ENCODE measurements around the gene MMS22L.

Gene MMS22L

GRCh38 chr6:97123112-97123511, 159.9 kb downstream of the MMS22L start:
- no peak overlapping the region for H2BK5ac ChIP-seq (ENCODE audit: low read length)
- no peak overlapping the region for H4K8ac ChIP-seq (ENCODE audit: low read depth, low read length)
- H3K9ac ChIP-seq (ENCODE audit: low read depth, low read length, poor library complexity), result no peak overlapping the region
- no peak overlapping the region for H4K91ac ChIP-seq (ENCODE audit: low read depth, low read length, poor library complexity)
- H3K4me3 ChIP-seq (ENCODE audit: low read length in 2 of 2), result no peak overlapping the region
- WGBS, 2 donors (ENCODE audit: extremely low coverage in 2 of 2, insufficient read length in 2 of 2, insufficient replicate concordance in 1 of 2), result no CpG with 5 or more reads among the region's 3 CpGs
- no peaks in the 10 kb centered on the region for H3K4me1 ChIP-seq (ENCODE audit: control insufficient read depth in 2 of 2, insufficient read depth in 1 of 2, low read depth in 1 of 2, low read length in 2 of 2)
- H3K36me3 ChIP-seq (replicated peaks in 1 of 2; ENCODE audit: control insufficient read depth in 2 of 2, insufficient read depth in 2 of 2, low read length in 2 of 2), result no peaks in the 10 kb centered on the region
- DNase-seq (ENCODE audit: low spot score), result no peak
- no peak overlapping the region for H2AK5ac ChIP-seq (ENCODE audit: low read depth, low read length)
- no peak overlapping the region for H3K14ac ChIP-seq (ENCODE audit: low read length)
- no peak overlapping the region for H2BK15ac ChIP-seq (ENCODE audit: low read length)
- no peak overlapping the region for H3K23ac ChIP-seq (ENCODE audit: low read depth, low read length, poor library complexity)
- H3K18ac ChIP-seq (ENCODE audit: low read length), result no peak overlapping the region
- H3K4me2 ChIP-seq (ENCODE audit: insufficient read depth, low read length, poor library complexity, severe bottlenecking), result no peak overlapping the region
- H3K4ac ChIP-seq (ENCODE audit: low read length), result no peak overlapping the region
- H3K79me1 ChIP-seq (ENCODE audit: low read depth, low read length), result no peaks in the 10 kb centered on the region
- no peak overlapping the region for H2BK12ac ChIP-seq (ENCODE audit: low read length)
- no peak overlapping the region for H2BK120ac ChIP-seq (ENCODE audit: low read depth, low read length)
- peaks cover 0 to 7% of the 10 kb centered on the region in 2 donors for H3K9me3 ChIP-seq (replicated peaks in 1 of 2; ENCODE audit: control insufficient read depth in 2 of 2, insufficient read depth in 1 of 2, low read depth in 1 of 2, low read length in 2 of 2)
- H3K27me3 ChIP-seq (ENCODE audit: control insufficient read depth in 3 of 3, insufficient read depth in 3 of 3, low read depth in 1 of 3, low read length in 3 of 3), result no peaks in the 10 kb centered on the region
- no peak overlapping the region for H3K27ac ChIP-seq (replicated peaks; ENCODE audit: low read length)
- H2AFZ ChIP-seq (ENCODE audit: low read length), result no peak overlapping the region

GRCh38 chr6:97120511-97120910, 162.5 kb downstream of the MMS22L start:
- Histone ChIP-seq H2BK15ac (ENCODE audit: low read length) (no peak overlapping the region), H3K27ac (replicated peaks; ENCODE audit: low read length) (no peak overlapping the region), H3K4me1 (ENCODE audit: control insufficient read depth in 2 of 2, insufficient read depth in 1 of 2, low read depth in 1 of 2, low read length in 2 of 2) (no peaks in the 10 kb centered on the region), H3K9me3 (replicated peaks in 1 of 2; ENCODE audit: control insufficient read depth in 2 of 2, insufficient read depth in 1 of 2, low read depth in 1 of 2, low read length in 2 of 2) (peaks cover 0 to 7% of the 10 kb centered on the region in 2 donors), H3K4me3 (ENCODE audit: low read length in 2 of 2) (no peak overlapping the region), H3K18ac (ENCODE audit: low read length) (no peak overlapping the region), H4K91ac (ENCODE audit: low read depth, low read length, poor library complexity) (no peak overlapping the region), H2AK5ac (ENCODE audit: low read depth, low read length) (no peak overlapping the region), H3K79me1 (ENCODE audit: low read depth, low read length) (no peaks in the 10 kb centered on the region), H3K14ac (ENCODE audit: low read length) (no peak overlapping the region), H3K4ac (ENCODE audit: low read length) (no peak overlapping the region), H2BK12ac (ENCODE audit: low read length) (no peak overlapping the region), H3K4me2 (ENCODE audit: insufficient read depth, low read length, poor library complexity, severe bottlenecking) (no peak overlapping the region), H2BK120ac (ENCODE audit: low read depth, low read length) (no peak overlapping the region), H2BK5ac (ENCODE audit: low read length) (no peak overlapping the region), H3K36me3 (replicated peaks in 1 of 2; ENCODE audit: control insufficient read depth in 2 of 2, insufficient read depth in 2 of 2, low read length in 2 of 2) (no peaks in the 10 kb centered on the region), H3K23ac (ENCODE audit: low read depth, low read length, poor library complexity) (no peak overlapping the region), H3K9ac (ENCODE audit: low read depth, low read length, poor library complexity) (no peak overlapping the region), H3K27me3 (ENCODE audit: control insufficient read depth in 3 of 3, insufficient read depth in 3 of 3, low read depth in 1 of 3, low read length in 3 of 3) (no peaks in the 10 kb centered on the region), H4K8ac (ENCODE audit: low read depth, low read length) (no peak overlapping the region), H2AFZ (ENCODE audit: low read length) (no peak overlapping the region)
- DNase-seq (ENCODE audit: low spot score), result no peak
- no CpG with 5 or more reads among the region's 2 CpGs for WGBS, 2 donors (ENCODE audit: extremely low coverage in 2 of 2, insufficient read length in 2 of 2, insufficient replicate concordance in 1 of 2)

GRCh38 chr6:97114645-97115044, 168.4 kb downstream of the MMS22L start:
- H3K4me3 ChIP-seq (ENCODE audit: low read length in 2 of 2), result no peak overlapping the region
- H3K23ac ChIP-seq (ENCODE audit: low read depth, low read length, poor library complexity), result no peak overlapping the region
- no peak overlapping the region for H2BK120ac ChIP-seq (ENCODE audit: low read depth, low read length)
- H3K4me2 ChIP-seq (ENCODE audit: insufficient read depth, low read length, poor library complexity, severe bottlenecking), result no peak overlapping the region
- H4K8ac ChIP-seq (ENCODE audit: low read depth, low read length), result no peak overlapping the region
- no peaks in the 10 kb centered on the region for H3K27me3 ChIP-seq (ENCODE audit: control insufficient read depth in 3 of 3, insufficient read depth in 3 of 3, low read depth in 1 of 3, low read length in 3 of 3)
- H4K91ac ChIP-seq (ENCODE audit: low read depth, low read length, poor library complexity), result no peak overlapping the region
- H3K18ac ChIP-seq (ENCODE audit: low read length), result no peak overlapping the region
- H2BK5ac ChIP-seq (ENCODE audit: low read length), result no peak overlapping the region
- H2BK12ac ChIP-seq (ENCODE audit: low read length), result no peak overlapping the region
- no peak overlapping the region for H3K4ac ChIP-seq (ENCODE audit: low read length)
- H3K9me3 ChIP-seq (replicated peaks in 1 of 2; ENCODE audit: control insufficient read depth in 2 of 2, insufficient read depth in 1 of 2, low read depth in 1 of 2, low read length in 2 of 2), result peaks cover 0 to 6% of the 10 kb centered on the region in 2 donors
- no peak overlapping the region for H3K27ac ChIP-seq (replicated peaks; ENCODE audit: low read length)
- DNase-seq (ENCODE audit: low spot score), result no peak
- no peak overlapping the region for H2AFZ ChIP-seq (ENCODE audit: low read length)
- no peak overlapping the region for H3K14ac ChIP-seq (ENCODE audit: low read length)
- no peak overlapping the region for H2AK5ac ChIP-seq (ENCODE audit: low read depth, low read length)
- peaks cover 0 to 2% of the 10 kb centered on the region in 2 donors for H3K36me3 ChIP-seq (replicated peaks in 1 of 2; ENCODE audit: control insufficient read depth in 2 of 2, insufficient read depth in 2 of 2, low read length in 2 of 2)
- no peaks in the 10 kb centered on the region for H3K79me1 ChIP-seq (ENCODE audit: low read depth, low read length)
- no peak overlapping the region for H2BK15ac ChIP-seq (ENCODE audit: low read length)
- H3K4me1 ChIP-seq (ENCODE audit: control insufficient read depth in 2 of 2, insufficient read depth in 1 of 2, low read depth in 1 of 2, low read length in 2 of 2), result no peaks in the 10 kb centered on the region
- H3K9ac ChIP-seq (ENCODE audit: low read depth, low read length, poor library complexity), result no peak overlapping the region

GRCh38 chr6:97113170-97113569, 169.8 kb downstream of the MMS22L start:
- Histone ChIP-seq H3K27ac (replicated peaks; ENCODE audit: low read length) (no peak overlapping the region), H3K23ac (ENCODE audit: low read depth, low read length, poor library complexity) (no peak overlapping the region), H2BK12ac (ENCODE audit: low read length) (no peak overlapping the region), H4K8ac (ENCODE audit: low read depth, low read length) (no peak overlapping the region), H3K4me3 (ENCODE audit: low read length in 2 of 2) (no peak overlapping the region), H3K27me3 (ENCODE audit: control insufficient read depth in 3 of 3, insufficient read depth in 3 of 3, low read depth in 1 of 3, low read length in 3 of 3) (no peaks in the 10 kb centered on the region), H3K79me1 (ENCODE audit: low read depth, low read length) (no peaks in the 10 kb centered on the region), H3K4me2 (ENCODE audit: insufficient read depth, low read length, poor library complexity, severe bottlenecking) (no peak overlapping the region), H3K9me3 (replicated peaks in 1 of 2; ENCODE audit: control insufficient read depth in 2 of 2, insufficient read depth in 1 of 2, low read depth in 1 of 2, low read length in 2 of 2) (peaks cover 0 to 6% of the 10 kb centered on the region in 2 donors), H2BK120ac (ENCODE audit: low read depth, low read length) (no peak overlapping the region), H2BK15ac (ENCODE audit: low read length) (no peak overlapping the region), H4K91ac (ENCODE audit: low read depth, low read length, poor library complexity) (no peak overlapping the region), H3K4me1 (ENCODE audit: control insufficient read depth in 2 of 2, insufficient read depth in 1 of 2, low read depth in 1 of 2, low read length in 2 of 2) (no peaks in the 10 kb centered on the region), H3K9ac (ENCODE audit: low read depth, low read length, poor library complexity) (no peak overlapping the region), H2AK5ac (ENCODE audit: low read depth, low read length) (no peak overlapping the region), H2AFZ (ENCODE audit: low read length) (no peak overlapping the region), H3K18ac (ENCODE audit: low read length) (no peak overlapping the region), H3K36me3 (replicated peaks in 1 of 2; ENCODE audit: control insufficient read depth in 2 of 2, insufficient read depth in 2 of 2, low read length in 2 of 2) (peaks cover 0 to 2% of the 10 kb centered on the region in 2 donors), H3K4ac (ENCODE audit: low read length) (no peak overlapping the region), H3K14ac (ENCODE audit: low read length) (no peak overlapping the region), H2BK5ac (ENCODE audit: low read length) (no peak overlapping the region)
- DNase-seq (ENCODE audit: low spot score), result no peak
- no CpG with 5 or more reads among the region's 1 CpG for WGBS, 2 donors (ENCODE audit: extremely low coverage in 2 of 2, insufficient read length in 2 of 2, insufficient replicate concordance in 1 of 2)

All from neuronal stem cell (in vitro differentiated cells).